ENCODE results near the gene MINDY4B.

Gene MINDY4B

DNA sequence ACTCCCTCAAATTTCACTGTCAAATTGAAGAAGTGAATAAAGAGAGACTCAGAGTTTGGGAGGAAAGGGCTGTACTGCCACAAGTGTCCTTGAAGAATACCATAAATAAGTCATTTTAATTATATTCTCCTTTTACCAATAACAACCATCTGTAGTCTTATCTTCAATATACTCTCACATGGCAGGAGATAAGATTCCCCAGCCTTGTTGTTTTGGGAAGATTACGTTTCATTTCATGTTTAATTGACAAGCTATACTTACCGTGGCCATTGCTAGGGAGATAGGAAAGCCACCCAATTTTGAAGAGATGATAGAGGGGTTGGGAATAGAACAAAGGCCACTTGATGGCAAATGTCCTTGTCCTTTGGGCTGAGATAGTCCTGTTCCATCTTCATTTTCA, 2.3 kb downstream of the MINDY4B start:
- no peak overlapping the region for H3K4me3 ChIP-seq (replicated peaks; ENCODE audit: low read depth, low read length)
- TF ChIP-seq CTCF (IDR thresholded peaks at IDR 0.05; ENCODE audit: low read length, missing control alignments), result no peak
- no peak for DNase-seq (ENCODE audit: low read depth)

DNA sequence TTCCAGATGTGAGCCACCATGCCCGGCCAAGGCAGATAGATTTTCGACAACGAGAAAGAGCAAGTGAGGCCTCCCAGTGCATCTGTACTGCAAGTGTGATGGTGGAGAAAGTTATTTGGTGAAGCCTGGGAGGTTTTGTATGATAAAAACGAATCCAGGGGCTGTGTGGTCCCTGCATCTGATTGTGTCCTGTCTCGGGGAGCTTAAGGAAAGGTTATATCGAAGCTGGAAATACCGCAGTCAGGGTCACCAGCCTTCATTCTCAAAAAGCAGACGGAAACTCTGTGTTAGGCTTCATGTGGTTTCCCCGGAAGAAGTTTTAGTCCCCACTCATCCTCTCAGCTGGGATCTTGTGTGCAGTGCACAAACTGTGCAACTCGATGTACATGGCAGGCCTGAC, 3.4 kb downstream of the MINDY4B start:
- H3K4me3 ChIP-seq (replicated peaks; ENCODE audit: low read depth, low read length), result no peak overlapping the region
- no peak for TF ChIP-seq CTCF (IDR thresholded peaks at IDR 0.05; ENCODE audit: low read length, missing control alignments)
- DNase-seq (ENCODE audit: low read depth), result no peak

- no peak for DNase-seq (ENCODE audit: low read depth)
- no peak overlapping the region for H3K4me3 ChIP-seq (replicated peaks; ENCODE audit: low read depth, low read length)
- TF ChIP-seq CTCF (IDR thresholded peaks at IDR 0.05; ENCODE audit: low read length, missing control alignments), result no peak
Measured at GRCh38 chr3:150899141-150899540, 6.1 kb downstream of the MINDY4B start.

DNA sequence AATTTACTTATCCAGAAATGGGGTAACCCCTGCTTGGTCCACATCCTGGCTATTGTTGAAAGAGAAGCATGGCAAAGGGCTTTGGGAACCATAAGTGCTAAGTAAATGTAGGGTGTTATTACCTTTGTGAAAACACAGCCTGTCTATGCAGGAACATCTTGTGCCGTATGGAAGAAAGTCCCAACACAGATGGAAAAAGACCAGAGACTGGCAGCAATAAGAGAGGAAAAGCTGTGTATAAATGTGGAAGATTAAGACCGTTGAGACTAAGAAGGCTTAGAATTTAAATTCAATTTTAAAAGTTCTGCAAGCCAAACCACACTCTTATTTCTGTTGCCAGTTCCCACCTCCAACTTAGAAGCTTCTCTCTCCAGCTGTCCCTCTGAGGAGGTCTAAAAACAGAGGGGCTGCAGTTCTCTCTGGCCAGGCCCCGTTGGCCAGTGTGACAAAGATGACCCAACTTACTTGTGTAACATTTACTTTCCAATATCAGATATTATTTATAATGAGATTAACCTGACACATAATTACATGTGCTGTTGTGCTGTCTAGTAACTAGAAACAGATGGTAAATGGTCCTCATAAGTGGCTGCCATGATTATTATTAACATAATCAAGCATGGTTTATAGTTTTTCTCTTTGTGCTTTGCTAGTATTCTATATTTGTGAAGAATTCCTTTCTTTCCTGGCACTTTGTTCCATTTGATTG, 7.0 kb downstream of the MINDY4B start:
- no peak overlapping the region for H3K4me3 ChIP-seq (replicated peaks; ENCODE audit: low read depth, low read length)
- no peak for TF ChIP-seq CTCF (IDR thresholded peaks at IDR 0.05; ENCODE audit: low read length, missing control alignments)
- no peak for DNase-seq (ENCODE audit: low read depth)

GRCh38 chr3:150897592-150897991, 7.6 kb downstream of the MINDY4B start:
- H3K4me3 ChIP-seq (replicated peaks; ENCODE audit: low read depth, low read length), result no peak overlapping the region
- no peak for DNase-seq (ENCODE audit: low read depth)
- TF ChIP-seq CTCF (IDR thresholded peaks at IDR 0.05; ENCODE audit: low read length, missing control alignments), result no peak

DNA sequence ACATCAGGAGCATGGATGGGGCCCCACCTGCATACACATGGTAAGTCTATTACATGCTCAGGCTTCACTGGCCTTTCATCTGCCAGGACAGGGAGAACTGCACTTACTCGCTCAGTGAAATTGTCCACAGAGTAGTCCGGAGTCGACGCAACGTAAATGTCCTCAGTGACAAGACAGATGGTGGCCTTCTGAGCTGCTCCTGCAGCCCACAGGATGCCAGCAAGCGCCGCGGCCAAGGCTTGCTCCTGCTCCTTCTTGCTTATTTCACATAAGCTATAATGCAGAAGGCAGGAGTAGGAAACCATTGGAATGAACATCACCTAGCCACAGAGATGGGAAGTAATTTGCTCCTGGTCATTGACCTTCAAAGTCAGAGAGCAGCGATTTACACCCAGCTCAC, 14.4 kb downstream of the MINDY4B start:
- H3K4me3 ChIP-seq (replicated peaks; ENCODE audit: low read depth, low read length), result no peak overlapping the region
- DNase-seq (ENCODE audit: low read depth), result no peak
- no peak for TF ChIP-seq CTCF (IDR thresholded peaks at IDR 0.05; ENCODE audit: low read length, missing control alignments)

- peak; percentile 48 for DNase-seq (ENCODE audit: low read depth)
- H3K4me3 ChIP-seq (replicated peaks; ENCODE audit: low read depth, low read length), result no peak overlapping the region
- TF ChIP-seq CTCF (IDR thresholded peaks at IDR 0.05; ENCODE audit: low read length, missing control alignments), result no peak
Measured at GRCh38 chr3:150890295-150890694, 14.9 kb downstream of the MINDY4B start.

Measured in fibroblast of pulmonary artery (primary cell).